H1 (cell line): Measurements from ENCODE around the gene GRIK2. TPM values are rescaled to one million over a fixed set of nuclear protein-coding genes. Genes with fewer than 3 reads are reported as not detected.
A peak's percentile ranks its signal among the peaks of the same experiment; 100 is the strongest.

ENCODE experiments used
- CTCF ChIA-PET: fragments of 300-600 bp; sonication (Branson Sonifier 250); formaldehyde crosslinking; loops from one replicate; lab custom pipeline; 2021; ENCODE audit not compliant: partially characterized antibody; lab: Charles Lee
- POLR2A ChIA-PET: fragments of 300-600 bp; sonication (Branson Sonifier 250); formaldehyde crosslinking; loops from one replicate; lab custom pipeline; 2021; ENCODE audit warnings: inconsistent platforms; ENCODE audit not compliant: partially characterized antibody; lab: Charles Lee
- DNase-seq, 2 experiments: peaks; one replicate each; pipeline versions ENCODE4 v3.0.0 to v3.0.0-alpha.2; 2010 to 2022; ENCODE audit warnings: low spot score in 2 of 2, low read depth in 1 of 2, mixed read lengths in 1 of 2
- FAIRE-seq: peaks from 2 replicates; lab custom pipeline; 2011; peaks lifted over from hg19 to GRCh38; lab: Jason Lieb, UNC
- H2AFZ ChIP-seq: 2 replicates; pipeline ENCODE4 v1.8.1; 2012; ENCODE audit warnings: low read length, inconsistent platforms
- H2AK5ac ChIP-seq: 2 replicates; pipeline ENCODE4 v1.6.1; 2013; ENCODE audit warnings: low read depth, low read length
- H2BK120ac ChIP-seq: replicated peaks from 2 replicates; pipeline ENCODE3; 2013; ENCODE audit warnings: low read depth, low read length, inconsistent platforms
- H2BK12ac ChIP-seq: 2 replicates; pipeline ENCODE4 v1.6.1; 2013; ENCODE audit warnings: low read depth, low read length
- H2BK15ac ChIP-seq: 2 replicates; pipeline ENCODE4 v1.6.1; 2013; ENCODE audit warnings: low read length
- H2BK20ac ChIP-seq: 2 replicates; pipeline ENCODE4 v1.6.1; 2013; ENCODE audit warnings: low read length
- H2BK5ac ChIP-seq: 2 replicates; pipeline ENCODE4 v1.6.1; 2013; ENCODE audit warnings: low read depth, low read length
- H3K14ac ChIP-seq: 2 replicates; pipeline ENCODE4 v1.6.1; 2013; ENCODE audit warnings: inconsistent platforms; ENCODE audit not compliant: insufficient read length
- H3K18ac ChIP-seq: 2 replicates; pipeline ENCODE4 v1.6.1; 2013; ENCODE audit warnings: low read length; ENCODE audit errors: extremely low read depth
- H3K23ac ChIP-seq: 2 replicates; pipeline ENCODE4 v1.6.1; 2013; ENCODE audit warnings: inconsistent platforms; ENCODE audit not compliant: insufficient read length
- H3K23me2 ChIP-seq: 2 replicates; pipeline ENCODE4 v1.6.1; 2013; ENCODE audit warnings: low read depth, low read length
- H3K27ac ChIP-seq: 2 replicates; pipeline ENCODE4 v1.6.1; 2011; ENCODE audit warnings: low read depth, low read length, inconsistent platforms
- H3K27me3 ChIP-seq, 4 experiments: replicated peaks in 1 of 4; 1 replicate in 1 of 4; 2 replicates in 3 of 4; pipeline versions ENCODE4 v1.6.1 to v1.8.1; 2011 to 2013; ENCODE audit warnings: low read length in 3 of 4, mild to moderate bottlenecking in 3 of 4, inconsistent platforms in 2 of 4, mixed read lengths in 2 of 4, moderate library complexity in 1 of 4; ENCODE audit not compliant: control insufficient read depth in 3 of 4, insufficient read depth in 3 of 4; ENCODE audit errors: extremely low read depth in 1 of 4
- H3K36me3 ChIP-seq, 4 experiments: 2 replicates each; pipeline versions ENCODE4 v1.6.1 to v1.8.1; 2011 to 2013; ENCODE audit warnings: mild to moderate bottlenecking in 4 of 4, low read length in 3 of 4, moderate library complexity in 2 of 4, control low read depth in 1 of 4, inconsistent platforms in 1 of 4; ENCODE audit not compliant: insufficient read depth in 4 of 4, control insufficient read depth in 2 of 4
- H3K4ac ChIP-seq: replicated peaks from 2 replicates; pipeline ENCODE3; 2013; ENCODE audit warnings: low read length, low read depth, mixed read lengths, inconsistent platforms; ENCODE audit not compliant: insufficient read length
- H3K4me1 ChIP-seq, 4 experiments: replicated peaks in 1 of 4; 1 replicate in 1 of 4; 2 replicates in 3 of 4; pipeline versions ENCODE4 v1.6.1 to v1.8.1; 2011 to 2013; ENCODE audit warnings: low read length in 3 of 4, inconsistent platforms in 2 of 4, mixed read lengths in 1 of 4; ENCODE audit not compliant: insufficient read depth in 4 of 4, control insufficient read depth in 3 of 4
- H3K4me2 ChIP-seq, 2 experiments: 2 replicates each; pipeline versions ENCODE4 v1.6.1 to v1.8.1; 2011 to 2013; ENCODE audit warnings: low read depth in 2 of 2, low read length in 2 of 2, control low read depth in 1 of 2, inconsistent platforms in 1 of 2, mild to moderate bottlenecking in 1 of 2; ENCODE audit not compliant: insufficient read depth in 1 of 2
- H3K4me3 ChIP-seq, 4 experiments: fragments of 200-600, 300-600 bp in 1 of 4; sonication (generic), shearing (Covaris generic), sonication (Bioruptor Twin) in 1 of 4; 2 replicates each; pipeline versions ENCODE4 v1.5.1 to v1.8.1; 2011 to 2016; ENCODE audit warnings: low read length in 4 of 4, low read depth in 3 of 4, control low read depth in 2 of 4, inconsistent platforms in 2 of 4, mild to moderate bottlenecking in 2 of 4, mixed read lengths in 1 of 4, moderate library complexity in 1 of 4; ENCODE audit not compliant: insufficient read depth in 2 of 4; ENCODE audit errors: extremely low read depth in 1 of 4
- H3K56ac ChIP-seq: replicated peaks from 2 replicates; pipeline ENCODE3; 2013; ENCODE audit warnings: low read depth, mild to moderate bottlenecking, mixed read lengths, low read length, inconsistent platforms; ENCODE audit not compliant: insufficient read length
- H3K79me1 ChIP-seq: 2 replicates; pipeline ENCODE4 v1.6.1; 2013; ENCODE audit warnings: low read depth, low read length, control low read depth
- H3K79me2 ChIP-seq, 2 experiments: 2 replicates each; pipeline versions ENCODE4 v1.6.1 to v1.8.1; 2012 to 2013; ENCODE audit warnings: low read length in 2 of 2, mild to moderate bottlenecking in 2 of 2, inconsistent platforms in 1 of 2; ENCODE audit not compliant: insufficient read depth in 2 of 2, control insufficient read depth in 1 of 2
- H3K9ac ChIP-seq, 4 experiments: replicated peaks in 1 of 4; 1 replicate in 1 of 4; 2 replicates in 3 of 4; pipeline versions ENCODE4 v1.6.1 to v1.8.1; 2011 to 2013; ENCODE audit warnings: low read depth in 3 of 4, low read length in 3 of 4, control low read depth in 2 of 4, mild to moderate bottlenecking in 2 of 4, moderate library complexity in 2 of 4, inconsistent platforms in 1 of 4; ENCODE audit errors: extremely low read depth in 1 of 4
- H3K9me3 ChIP-seq, 2 experiments: 2 replicates each; pipeline versions ENCODE4 v1.6.1 to v1.8.1; 2012 to 2013; ENCODE audit warnings: mild to moderate bottlenecking in 2 of 2, moderate library complexity in 2 of 2, control low read depth in 1 of 2, inconsistent platforms in 1 of 2, low read depth in 1 of 2, low read length in 1 of 2, mixed read lengths in 1 of 2; ENCODE audit not compliant: insufficient read depth in 2 of 2
- H4K20me1 ChIP-seq, 2 experiments: replicated peaks in 1 of 2; 2 replicates each; pipeline versions ENCODE3 to v1.8.1; 2011 to 2013; ENCODE audit warnings: inconsistent platforms in 2 of 2, low read length in 2 of 2, mild to moderate bottlenecking in 1 of 2; ENCODE audit not compliant: insufficient read depth in 2 of 2, control insufficient read depth in 1 of 2
- H4K5ac ChIP-seq: 2 replicates; pipeline ENCODE4 v1.6.1; 2013; ENCODE audit warnings: low read length, low read depth, mixed read lengths, inconsistent platforms; ENCODE audit not compliant: insufficient read length
- H4K8ac ChIP-seq: 2 replicates; pipeline ENCODE4 v1.8.0; 2013; ENCODE audit warnings: mild to moderate bottlenecking, moderate library complexity, low read length, inconsistent platforms; ENCODE audit not compliant: insufficient read depth; ENCODE audit errors: extremely low read depth
- H4K91ac ChIP-seq: replicated peaks from 2 replicates; pipeline ENCODE3; 2013; ENCODE audit warnings: low read length, mixed read lengths, inconsistent platforms; ENCODE audit not compliant: insufficient read length
- BACH1 ChIP-seq: IDR thresholded peaks from 2 replicates; pipeline ENCODE4 v1.6.1; 2012; ENCODE audit warnings: low read length, improper control_type of control experiment
- EGR1 ChIP-seq: IDR thresholded peaks from 2 replicates; pipeline ENCODE4 v1.6.1; 2011; ENCODE audit warnings: low read depth, low read length, borderline replicate concordance
- EZH2 ChIP-seq: fragments of 200-600 bp; sonication (generic); IDR thresholded peaks from 2 replicates; pipeline ENCODE4 v1.7.1; 2012; ENCODE audit warnings: low read depth, mild to moderate bottlenecking, moderate library complexity, low read length, inconsistent platforms; ENCODE audit not compliant: severe bottlenecking
- GABPA ChIP-seq: IDR thresholded peaks from 2 replicates; pipeline ENCODE4 v1.6.1; 2011; ENCODE audit warnings: mild to moderate bottlenecking, low read length, moderate library complexity, borderline replicate concordance; ENCODE audit not compliant: insufficient read depth
- JUN ChIP-seq: IDR thresholded peaks from 2 replicates; pipeline ENCODE4 v1.6.1; 2011; ENCODE audit warnings: low read depth, mild to moderate bottlenecking, improper control_type of control experiment, low read length
- POLR2AphosphoS5 ChIP-seq: IDR thresholded peaks from 2 replicates; pipeline ENCODE4 v1.6.1; 2011; ENCODE audit warnings: low read depth, low read length
- RNF2 ChIP-seq: fragments of 200-900, 300-1000 bp; sonication (generic); IDR thresholded peaks from 2 replicates; pipeline ENCODE4 v1.7.1; 2016; ENCODE audit warnings: borderline replicate concordance, low read depth, mild to moderate bottlenecking, antibody characterized with exemption, low read length; ENCODE audit not compliant: poor library complexity, severe bottlenecking; ENCODE audit errors: missing control alignments
- TBP ChIP-seq: IDR thresholded peaks from 2 replicates; pipeline ENCODE4 v1.6.1; 2011; ENCODE audit warnings: low read depth, low read length, improper control_type of control experiment
- WGBS, 2 experiments: shearing (Covaris generic) in 1 of 2; methylation state at CpG; one replicate each; pipeline versions ENCODE4 v1.1.6 to v1.1.7; 2013 to 2015; ENCODE audit warnings: low lambda C conversion rate in 2 of 2, mixed read lengths in 2 of 2, inconsistent platforms in 1 of 2, low coverage in 1 of 2, missing lambda C conversion rate in 1 of 2; ENCODE audit not compliant: insufficient replicate concordance in 2 of 2, insufficient coverage in 1 of 2, insufficient read length in 1 of 2; ENCODE audit errors: extremely low coverage in 1 of 2, missing lambda C conversion rate in 1 of 2; 5-methylcytosine and 5-hydroxymethylcytosine counted together
- polyA plus RNA-seq, 7 experiments: library from polyadenylated mRNA; depleted of rRNA in 3 of 7; stranded (reverse) in 5 of 7; unstranded in 2 of 7; fragments of >200 nt in 5 of 7; fragments of 200-250 nt in 2 of 7; gene quantifications; 1 replicate in 5 of 7; 2 replicates in 1 of 7; 4 replicates in 1 of 7; pipeline versions ENCODE4 v1.2.1 to v1.2.3, GENCODE V29; 2011 to 2013; ENCODE audit warnings: missing spikeins in 2 of 7, mixed read lengths in 2 of 7
- total RNA-seq: library from RNA; stranded (reverse); fragmentation: NEBNext Ultra II Directional; extraction: Animal tissue kit (Norgen Biotek cat#: 25700); gene quantifications from 2 replicates; pipeline ENCODE4 v1.2.1, GENCODE V29; 2021
- TF ChIP-seq, protein P1 (sequence below): IDR thresholded peaks from 2 replicates; pipeline ENCODE4 v1.6.1; 2011; ENCODE audit warnings: low read length, improper control_type of control experiment

The GRIK2 gene
- total and polyA plus RNA-seq, 2 of the 8 experiments (the other 6 are each of a cell fraction or from before 2014, with no cell fraction given): 1.8 to 2.2 TPM

- Histone ChIP-seq H2AFZ (no peak overlapping the region), H3K79me1 (no peaks in the 10 kb centered on the region), H3K4ac (no peak overlapping the region), H3K4me2 (peak overlapping the region; percentile 20 to 45; a peak in 1 of 4 replicates), H3K79me2 (no peaks in the 10 kb centered on the region), H3K18ac (no peak overlapping the region), H3K23ac (no peak overlapping the region), H3K56ac (no peak overlapping the region), H3K36me3 (no peaks in the 10 kb centered on the region), H4K91ac (no peak overlapping the region), H4K20me1 (no peaks in the 10 kb centered on the region), H3K14ac (no peak overlapping the region), H2BK20ac (no peak overlapping the region), H3K9ac (no peak overlapping the region), H2BK5ac (no peak overlapping the region), H2AK5ac (no peak overlapping the region), H2BK120ac (no peak overlapping the region), H4K5ac (peak overlapping the region; percentile 51), H3K27ac (no peak overlapping the region; the same call in 1 of the 2 replicates), H4K8ac (no peak overlapping the region), H2BK12ac (no peak overlapping the region), H3K4me1 (peaks cover 0 to 16% (median 4%) of the 10 kb centered on the region in 4 experiments; a peak in 3 of 7 replicates), H3K27me3 (no peaks in the 10 kb centered on the region), H3K4me3 (peak overlapping the region in 1 of 4 experiments; percentile 34; a peak in 2 of 8 replicates), H3K23me2 (no peaks in the 10 kb centered on the region; the same call in 1 of the 2 replicates), H3K9me3 (no peaks in the 10 kb centered on the region), H2BK15ac (no peak overlapping the region)
- DNase-seq (peak in 1 of 2 experiments; percentile 61), FAIRE-seq (peak; percentile 84)
- CTCF ChIA-PET: no interaction called here
- POLR2A ChIA-PET: no interaction called here
- WGBS, 2 experiments: 3% methylated on average over 1 of the region's 1 CpG; no CpG with 5 or more reads in 1 of the 2 experiments
- TF ChIP-seq GABPA (no peak), EGR1 (no peak), JUN (peak; percentile 68), RNF2 (no peak), BACH1 (no peak), POLR2AphosphoS5 (no peak), TBP (no peak), EZH2 (no peak)
- TF ChIP-seq, protein P1, sequence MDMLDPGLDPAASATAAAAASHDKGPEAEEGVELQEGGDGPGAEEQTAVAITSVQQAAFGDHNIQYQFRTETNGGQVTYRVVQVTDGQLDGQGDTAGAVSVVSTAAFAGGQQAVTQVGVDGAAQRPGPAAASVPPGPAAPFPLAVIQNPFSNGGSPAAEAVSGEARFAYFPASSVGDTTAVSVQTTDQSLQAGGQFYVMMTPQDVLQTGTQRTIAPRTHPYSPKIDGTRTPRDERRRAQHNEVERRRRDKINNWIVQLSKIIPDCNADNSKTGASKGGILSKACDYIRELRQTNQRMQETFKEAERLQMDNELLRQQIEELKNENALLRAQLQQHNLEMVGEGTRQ: no peak
Observed at GRCh38 chr6:101614774-101615173, 221.3 kb downstream of the GRIK2 start.
